ENCODE data around the gene LAYN. TPM values are rescaled to one million over a fixed set of nuclear protein-coding genes. Genes with fewer than 3 reads are reported as not detected.
A peak's percentile ranks its signal among the peaks of the same experiment; 100 is the strongest.

The LAYN gene
- total RNA-seq = 10 to 100 TPM in 2 of 4 donors, 1 to 10 TPM in 2; 5.6 to 19.7 (median 10.3) TPM

- Histone ChIP-seq H3K4me1 (peaks cover 0 to 15% (median 5%) of the 10 kb centered on the region in 4 donors), H3K36me3 (no peaks in the 10 kb centered on the region), H3K9me3 (no peaks in the 10 kb centered on the region), H3K27ac (peak within 1 kb of the TSS; percentile 67 to 86 (median 77)), H3K4me3 (peak within 1 kb of the TSS; percentile 28 to 53 (median 48)), H3K27me3 (peaks cover 59% of the 10 kb centered on the region)
- WGBS, 2 donors (ENCODE audit: low coverage in 1 of 2) = 17% methylated on average over 46 of the region's 70 CpGs; no CpG with 5 or more reads in 1 of the 2 donors
- peak; percentile 31 for TF ChIP-seq POLR2A (IDR thresholded peaks at IDR 0.05)
- TF ChIP-seq POLR2AphosphoS5 (IDR thresholded peaks at IDR 0.05) = peak in 2 of 3 donors; percentile 68 to 71
- no peak for TF ChIP-seq CTCF (IDR thresholded peaks at IDR 0.05)
- no peak for TF ChIP-seq EP300 (IDR thresholded peaks at IDR 0.05; ENCODE audit: low read depth)
- DNase-seq = peak; percentile 46
- in situ Hi-C loops (cut with MboI; ENCODE audit: low pct_ligation_motif_present in 1 of 4, low pct_unique_long_range_greater_than_20kb in 1 of 4, low sequenced_read_pairs in 3 of 4) = no loop called here
- intact Hi-C loops (cut with DNase I; ENCODE audit: low total_unique reads) = no loop called here
Observed at GRCh38 chr11:111540114-111540936, at the start of gene LAYN. LAYN (plus strand) TSS chr11:111540720; CDS start chr11:111540844, 124 bp downstream.

- no peak for DNase-seq
- Histone ChIP-seq H3K4me1 (no peaks in the 10 kb centered on the region), H3K27me3 (no peaks in the 10 kb centered on the region), H3K9me3 (no peaks in the 10 kb centered on the region), H3K27ac (no peak overlapping the region), H3K36me3 (no peaks in the 10 kb centered on the region), H3K4me3 (no peak overlapping the region)
- in situ Hi-C loops (cut with MboI; ENCODE audit: low pct_ligation_motif_present in 1 of 4, low pct_unique_long_range_greater_than_20kb in 1 of 4, low sequenced_read_pairs in 3 of 4) = no loop called here
- TF ChIP-seq POLR2AphosphoS5 (IDR thresholded peaks at IDR 0.05) (no peak), CTCF (IDR thresholded peaks at IDR 0.05) (no peak), POLR2A (IDR thresholded peaks at IDR 0.05) (no peak)
- WGBS, 2 donors (ENCODE audit: low coverage in 1 of 2) = 70 to 100% methylated on average over 1 of the region's 1 CpG
- intact Hi-C loops (cut with DNase I; ENCODE audit: low total_unique reads) = no loop called here
Observed at GRCh38 chr11:111494040-111494439, 46.5 kb upstream of the LAYN start.

- H3K27ac ChIP-seq = no peak overlapping the region
- in situ Hi-C loops (cut with MboI; ENCODE audit: low pct_ligation_motif_present in 1 of 4, low pct_unique_long_range_greater_than_20kb in 1 of 4, low sequenced_read_pairs in 3 of 4) (no loop called here), intact Hi-C loops (cut with DNase I; ENCODE audit: low total_unique reads) (no loop called here)
- no peaks in the 10 kb centered on the region for H3K36me3 ChIP-seq
- H3K4me3 ChIP-seq = no peak overlapping the region
- no peaks in the 10 kb centered on the region for H3K4me1 ChIP-seq
- 83 to 87% methylated on average over 5 of the region's 5 CpGs for WGBS, 2 donors (ENCODE audit: low coverage in 1 of 2)
- TF ChIP-seq POLR2AphosphoS5 (IDR thresholded peaks at IDR 0.05) (no peak), CTCF (IDR thresholded peaks at IDR 0.05) (no peak), EP300 (IDR thresholded peaks at IDR 0.05; ENCODE audit: low read depth) (no peak), POLR2A (IDR thresholded peaks at IDR 0.05) (no peak)
- H3K27me3 ChIP-seq = no peaks in the 10 kb centered on the region
- H3K9me3 ChIP-seq = no peaks in the 10 kb centered on the region
- DNase-seq = no peak
Observed at GRCh38 chr11:111499483-111499882, 41.0 kb upstream of the LAYN start.

- no peak overlapping the region for H3K27ac ChIP-seq
- no peaks in the 10 kb centered on the region for H3K9me3 ChIP-seq
- no peaks in the 10 kb centered on the region for H3K36me3 ChIP-seq
- peaks cover 3% of the 10 kb centered on the region for H3K27me3 ChIP-seq
- intact Hi-C loops (cut with DNase I; ENCODE audit: low total_unique reads) = no loop called here
- WGBS, 2 donors (ENCODE audit: low coverage in 1 of 2) = 72 to 82% methylated on average over 1 of the region's 1 CpG
- TF ChIP-seq POLR2A (IDR thresholded peaks at IDR 0.05) (no peak), POLR2AphosphoS5 (IDR thresholded peaks at IDR 0.05) (no peak), EP300 (IDR thresholded peaks at IDR 0.05; ENCODE audit: low read depth) (no peak), CTCF (IDR thresholded peaks at IDR 0.05) (no peak)
- in situ Hi-C loops (cut with MboI; ENCODE audit: low pct_ligation_motif_present in 1 of 4, low pct_unique_long_range_greater_than_20kb in 1 of 4, low sequenced_read_pairs in 3 of 4) = no loop called here
- no peak for DNase-seq
- H3K4me1 ChIP-seq = no peaks in the 10 kb centered on the region
- no peak overlapping the region for H3K4me3 ChIP-seq
Observed at GRCh38 chr11:111500481-111500880, 40.0 kb upstream of the LAYN start.
